DLD1 (cell line): ENCODE results near the gene BEST3.

ENCODE experiments used
- in situ Hi-C: cut with HindIII; loops from 2 replicates; pipeline ENCODE4 v1.10.0; 2017; ENCODE audit warnings: low sequenced_read_pairs

The BEST3 gene

DNA sequence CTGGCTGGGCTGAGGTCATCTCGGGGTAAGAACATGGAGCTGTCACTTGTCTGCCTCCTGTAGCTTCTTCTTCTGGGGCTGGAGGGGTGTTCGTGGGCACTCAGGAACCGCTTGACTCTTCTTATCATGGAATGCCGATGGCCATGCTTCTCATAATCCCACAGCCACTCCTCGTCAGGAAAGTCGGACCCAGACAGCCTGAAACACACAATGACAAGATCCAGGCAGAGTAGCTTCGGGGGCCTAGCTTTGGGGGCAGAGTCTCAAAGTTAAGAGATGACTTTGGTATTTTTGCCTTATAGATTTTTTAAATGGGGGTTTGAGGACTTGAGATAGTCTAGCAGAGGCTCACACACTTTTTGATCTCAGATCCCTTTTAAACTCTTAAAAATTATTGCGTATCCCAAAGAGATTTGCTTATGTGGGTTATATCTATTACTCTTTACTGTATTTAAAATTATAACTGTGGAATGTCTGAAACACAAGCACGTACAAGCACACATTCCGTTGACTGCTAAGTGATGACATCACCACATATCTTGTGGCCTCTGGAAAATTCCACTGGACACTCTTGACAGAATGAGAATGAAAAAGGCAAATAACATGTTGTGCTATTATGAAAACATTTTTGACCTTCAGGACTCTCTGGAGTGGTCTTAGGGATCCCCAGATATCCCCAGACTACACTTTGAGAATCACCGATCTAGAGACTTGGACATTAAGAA, 43.3 kb downstream of the BEST3 start:
- in situ Hi-C loops, result no loop called here

GRCh38 chr12:69653703-69654102, 45.4 kb downstream of the BEST3 start:
- in situ Hi-C loops, result no loop called here

- in situ Hi-C loops, result no loop called here
Observed at GRCh38 chr12:69651922-69652321, 47.2 kb downstream of the BEST3 start.

- in situ Hi-C loops, result no loop called here
Observed at GRCh38 chr12:69649529-69649928, 49.6 kb downstream of the BEST3 start.

DNA sequence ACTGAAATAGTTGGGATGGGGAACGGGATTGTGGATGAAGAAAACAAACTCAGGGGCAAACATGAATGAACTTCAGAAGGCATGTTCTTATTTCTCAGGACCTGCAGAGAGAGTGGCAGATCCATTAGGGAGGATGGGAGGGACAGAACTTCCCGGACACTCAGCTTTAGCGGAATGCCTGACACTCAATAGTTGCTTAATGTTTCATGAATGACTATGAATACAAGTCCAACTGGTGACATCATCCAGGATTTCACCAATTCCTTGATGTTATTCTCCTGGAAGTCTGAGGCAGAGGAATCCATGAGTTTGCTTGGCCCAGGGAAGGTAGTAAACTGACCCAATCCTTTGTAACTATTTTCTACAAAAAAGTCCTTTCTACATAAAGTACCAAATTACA, 50.6 kb downstream of the BEST3 start:
- in situ Hi-C loops, result no loop called here

DNA sequence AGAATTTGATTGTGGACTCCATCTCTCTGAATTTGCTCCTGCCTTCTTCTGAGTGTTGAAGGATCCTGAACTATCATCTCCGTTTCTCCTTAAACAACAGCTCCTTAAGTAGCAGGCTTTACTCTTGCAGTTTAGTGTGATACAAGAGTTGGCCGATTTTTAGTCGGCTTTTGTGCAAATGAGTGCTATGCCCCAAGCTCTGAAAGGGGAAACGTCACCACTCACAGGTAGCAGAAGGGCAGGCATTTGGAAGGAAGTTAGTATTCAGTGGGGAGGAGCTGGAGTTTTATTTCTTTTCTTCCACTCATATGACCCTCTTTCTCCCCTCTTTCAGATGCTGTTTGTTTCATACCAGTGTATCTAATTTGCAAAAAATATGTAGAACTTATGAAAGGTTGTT, 51.9 kb downstream of the BEST3 start:
- in situ Hi-C loops, result no loop called here

GRCh38 chr12:69645031-69645430, 54.1 kb downstream of the BEST3 start:
- in situ Hi-C loops, result no loop called here

GRCh38 chr12:69644511-69644910, 54.6 kb downstream of the BEST3 start:
- in situ Hi-C loops, result no loop called here

DNA sequence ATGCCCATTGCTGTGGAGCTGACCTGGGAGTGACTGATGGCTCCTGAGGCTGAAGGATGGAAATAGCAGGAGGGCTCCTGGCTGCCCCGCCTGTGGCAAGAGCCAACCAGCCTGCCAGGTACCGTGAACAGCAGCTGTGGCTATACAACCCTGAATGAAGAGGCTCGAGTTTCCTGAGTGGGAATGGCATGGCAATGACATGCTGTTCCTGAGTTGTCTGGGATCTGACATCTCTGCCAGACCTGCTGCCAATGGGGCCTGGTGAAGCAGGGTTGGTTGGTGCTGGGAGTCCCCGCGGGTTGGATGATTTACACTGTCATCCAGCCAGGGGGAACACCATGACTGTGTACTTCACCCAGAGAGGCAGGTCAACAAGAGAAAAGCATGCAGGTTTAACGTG, 56.6 kb downstream of the BEST3 start:
- in situ Hi-C loops, result no loop called here

GRCh38 chr12:69641546-69641945, 57.6 kb downstream of the BEST3 start:
- in situ Hi-C loops, result no loop called here

DNA sequence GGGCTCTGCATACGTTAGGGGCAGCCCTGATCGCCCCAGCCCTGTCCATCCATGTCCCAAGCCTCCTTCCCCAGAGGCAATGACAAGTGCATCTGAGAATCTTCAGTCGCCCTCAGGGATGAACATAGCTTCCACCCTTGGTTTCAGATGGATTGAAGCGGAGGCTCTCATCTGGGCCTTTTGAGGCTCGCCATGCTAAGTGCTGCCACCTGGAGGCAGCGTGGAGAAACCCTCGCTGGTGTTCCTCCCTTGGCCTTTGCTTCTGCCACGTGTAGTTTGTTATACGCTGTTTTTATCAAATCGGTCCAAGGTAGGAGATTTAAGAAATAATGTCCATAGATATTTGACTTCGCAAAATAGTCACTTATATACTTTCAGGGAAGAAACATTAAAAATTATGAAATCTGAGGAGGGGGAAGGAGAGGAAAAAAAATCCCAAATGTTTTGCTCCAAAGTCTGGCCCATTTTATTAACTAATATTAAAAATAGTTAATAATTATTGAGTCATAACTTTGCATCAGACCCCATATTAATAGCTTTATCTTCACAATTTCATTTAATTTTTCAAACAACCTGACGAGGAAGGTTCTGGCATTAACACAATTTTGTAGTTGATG, 59.6 kb downstream of the BEST3 start:
- in situ Hi-C loops, result no loop called here

- in situ Hi-C loops, result no loop called here
Observed at GRCh38 chr12:69633061-69633460, 66.0 kb downstream of the BEST3 start.

GRCh38 chr12:69630191-69630590, 68.9 kb downstream of the BEST3 start:
- in situ Hi-C loops, result no loop called here

GRCh38 chr12:69627501-69627900, 71.6 kb downstream of the BEST3 start:
- in situ Hi-C loops, result no loop called here

- in situ Hi-C loops, result no loop called here
Observed at GRCh38 chr12:69623970-69624369, 75.1 kb downstream of the BEST3 start.

DNA sequence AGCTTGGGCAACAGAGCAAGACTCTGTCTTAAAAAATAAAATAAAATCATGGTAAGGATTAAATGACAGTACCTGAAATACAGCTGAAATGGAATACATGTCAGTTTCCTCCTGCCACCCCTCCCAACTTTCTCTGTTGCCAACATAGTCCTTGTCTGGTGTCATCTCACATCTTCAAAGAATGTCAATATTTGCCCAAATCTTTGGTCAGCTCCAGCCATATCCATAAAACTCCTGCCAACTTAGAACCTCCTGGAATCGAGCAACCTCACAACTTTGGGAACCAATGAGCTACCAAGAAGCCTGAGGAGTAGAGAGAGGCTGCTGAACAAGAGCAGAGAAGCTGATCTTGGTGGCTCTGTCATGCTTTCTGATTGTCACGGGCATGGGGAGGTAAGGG, 77.6 kb downstream of the BEST3 start:
- in situ Hi-C loops, result no loop called here

- in situ Hi-C loops, result no loop called here
Observed at GRCh38 chr12:69620921-69621320, 78.2 kb downstream of the BEST3 start.

- in situ Hi-C loops, result no loop called here
Observed at GRCh38 chr12:69620077-69620476, 79.0 kb downstream of the BEST3 start.

DNA sequence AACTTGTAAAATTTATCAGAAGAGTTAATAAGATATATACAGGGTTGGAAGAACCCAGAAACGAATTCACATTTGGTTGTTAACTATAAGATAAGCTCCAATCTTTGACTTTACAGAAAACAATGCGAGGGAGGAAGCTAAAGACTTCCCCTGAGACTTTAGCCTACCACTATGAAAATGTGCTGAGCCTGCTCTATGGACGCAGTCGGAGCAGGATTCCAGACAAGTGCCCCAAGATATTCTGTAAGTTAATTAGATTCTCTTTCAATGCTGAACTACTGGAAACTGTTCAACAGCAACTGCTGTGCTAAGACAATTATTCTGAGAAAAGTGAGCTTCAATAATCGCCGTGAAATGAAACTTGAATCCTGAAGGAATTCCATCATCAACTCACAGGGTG, 80.1 kb downstream of the BEST3 start:
- in situ Hi-C loops, result no loop called here

DNA sequence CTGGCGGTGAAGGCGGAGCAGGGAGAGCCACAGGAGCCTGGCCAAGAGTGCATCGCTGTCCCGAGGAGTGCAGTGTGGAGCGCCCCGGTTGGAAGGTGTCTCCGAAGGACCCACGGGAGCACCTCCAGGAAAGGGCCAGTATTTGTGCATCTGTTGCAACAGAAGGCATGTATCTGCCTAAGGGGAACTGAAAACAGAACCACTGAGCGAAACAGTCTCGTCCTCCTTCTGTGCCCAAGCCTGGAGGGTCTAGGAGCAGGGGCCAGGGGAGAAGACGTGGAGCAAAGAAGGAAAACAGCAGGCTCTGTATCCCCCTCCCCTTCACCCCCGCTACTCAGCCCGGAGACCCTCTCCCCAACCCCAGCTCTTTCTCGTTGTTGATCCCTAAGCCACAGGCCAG, 83.1 kb downstream of the BEST3 start:
- in situ Hi-C loops, result no loop called here

GRCh38 chr12:69613351-69613750, 85.8 kb downstream of the BEST3 start:
- in situ Hi-C loops, result no loop called here

GRCh38 chr12:69610729-69611128, 88.4 kb downstream of the BEST3 start, which contains the start of gene LRRC10:
Gene LRRC10 (minus strand): TSS chr12:69610907. CDS start chr12:69610838, 69 bp downstream.
- in situ Hi-C loops, result no loop called here

GRCh38 chr12:69610126-69610525, 89.0 kb downstream of the BEST3 start:
- in situ Hi-C loops, result no loop called here
